Stimulated activated CD4-positive, alpha-beta T cell treated with anti-CD3 and anti-CD28 coated beads, TNF-alpha, amount 100 ng/mL, for 24 hours (primary cell): ENCODE results near the gene KLF12.

Experiments used
- DNase-seq, 3 experiments: peaks; one replicate each; pipeline ENCODE4 v3.0.0-alpha.2; 2020; ENCODE audit warnings: low read depth in 3 of 3

KLF12 gene

DNA sequence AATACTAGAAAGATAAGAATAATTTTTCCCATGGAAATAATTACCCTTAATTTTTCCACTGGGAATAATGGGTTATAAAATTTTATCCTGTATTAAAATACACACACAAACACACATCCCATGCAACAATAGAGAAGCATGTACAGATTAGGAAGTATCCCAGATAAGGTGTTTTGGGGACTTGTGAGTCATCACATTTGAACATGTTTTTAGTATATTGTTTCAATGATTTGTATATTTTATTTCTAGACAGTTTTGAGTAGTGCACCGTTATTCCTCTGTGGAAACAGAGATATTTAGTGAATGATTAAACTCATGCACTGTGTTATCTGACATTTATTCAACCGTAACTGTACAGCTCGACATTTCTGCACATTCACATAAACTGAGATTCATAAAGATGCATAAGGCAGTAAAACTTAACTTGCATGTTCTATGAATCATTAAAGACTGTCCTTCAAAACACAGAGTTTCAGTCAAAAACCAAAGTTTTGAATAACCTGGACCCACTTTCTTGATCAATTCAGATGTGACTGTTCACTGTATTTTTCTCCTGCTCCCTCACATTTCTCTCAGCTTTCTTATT lies 30.1 kb downstream of the KLF12 start:
- DNase-seq = no peak

DNA sequence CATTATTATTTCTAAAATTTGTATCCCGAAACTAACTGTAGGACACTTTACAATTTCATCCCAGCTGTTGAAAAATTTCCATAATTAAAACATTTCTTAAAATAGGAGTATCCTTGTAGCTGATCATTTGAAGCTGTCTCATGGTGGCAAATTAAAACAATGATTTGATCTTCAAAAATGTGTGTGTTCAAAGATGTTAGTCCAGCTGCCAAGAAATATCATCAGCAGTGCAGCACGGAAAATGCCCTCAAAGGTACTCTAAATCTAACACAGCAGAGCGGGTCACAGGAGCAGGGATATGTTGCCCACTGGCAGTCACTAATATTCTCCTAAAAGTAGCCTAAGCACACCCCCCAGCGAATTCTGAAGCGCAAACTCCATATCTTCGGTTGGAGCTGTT lies 31.0 kb downstream of the KLF12 start:
- DNase-seq = no peak

DNA sequence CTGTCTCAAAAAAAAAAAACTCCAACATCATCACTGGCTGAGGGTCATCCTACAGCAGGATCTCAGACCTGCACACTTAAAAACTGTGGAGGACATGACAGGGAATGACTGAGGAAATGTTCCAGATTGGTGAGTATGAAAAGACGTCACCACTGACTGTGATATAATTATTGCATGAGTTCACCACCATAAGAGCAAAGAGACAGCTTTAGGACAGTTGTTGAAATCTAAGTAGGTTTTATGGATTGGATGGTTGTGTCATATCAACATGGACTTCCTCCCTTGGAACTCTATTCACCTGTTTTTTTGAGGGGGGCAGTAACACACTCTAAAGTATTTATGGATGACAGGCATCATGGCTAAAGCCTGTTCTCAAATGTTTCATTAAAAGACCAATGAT lies 31.5 kb downstream of the KLF12 start:
- DNase-seq = no peak

DNA sequence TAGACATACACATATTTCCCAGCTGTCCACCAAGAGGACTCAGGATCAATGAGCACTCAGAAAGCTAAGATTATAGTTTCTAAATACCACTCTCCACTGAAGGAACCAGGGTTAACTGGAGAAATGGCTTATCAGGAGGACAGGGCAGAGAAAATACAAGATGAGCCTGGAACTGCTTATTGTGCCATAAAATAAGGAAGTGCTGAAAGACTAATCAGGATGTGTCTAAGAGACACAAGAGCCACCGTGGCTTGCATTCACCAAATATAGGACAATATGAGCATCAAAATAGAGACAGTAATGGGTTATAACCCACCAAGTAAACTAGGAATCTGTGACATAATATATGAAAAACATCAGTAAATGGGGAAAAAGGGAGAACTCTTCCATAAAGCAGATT lies 32.8 kb downstream of the KLF12 start:
- no peak for DNase-seq

DNA sequence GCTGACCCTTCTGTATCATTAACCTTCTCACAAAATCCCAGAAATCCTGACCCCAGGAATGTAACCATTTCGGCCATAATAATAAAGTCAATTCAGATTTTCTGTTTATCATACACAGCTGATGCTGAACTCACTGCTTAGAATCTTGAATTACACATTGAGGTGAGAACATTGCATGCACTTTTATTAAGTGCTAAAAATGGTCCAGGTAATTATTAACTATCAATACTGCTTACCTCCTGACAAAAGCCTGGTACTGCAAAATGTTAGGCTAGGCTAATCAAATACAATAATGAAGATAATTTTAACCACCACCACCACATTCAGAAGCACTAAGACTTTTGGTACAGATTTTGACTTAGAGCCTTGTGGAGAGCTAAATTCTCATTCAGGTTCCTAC lies 36.1 kb downstream of the KLF12 start:
- DNase-seq = no peak

DNA sequence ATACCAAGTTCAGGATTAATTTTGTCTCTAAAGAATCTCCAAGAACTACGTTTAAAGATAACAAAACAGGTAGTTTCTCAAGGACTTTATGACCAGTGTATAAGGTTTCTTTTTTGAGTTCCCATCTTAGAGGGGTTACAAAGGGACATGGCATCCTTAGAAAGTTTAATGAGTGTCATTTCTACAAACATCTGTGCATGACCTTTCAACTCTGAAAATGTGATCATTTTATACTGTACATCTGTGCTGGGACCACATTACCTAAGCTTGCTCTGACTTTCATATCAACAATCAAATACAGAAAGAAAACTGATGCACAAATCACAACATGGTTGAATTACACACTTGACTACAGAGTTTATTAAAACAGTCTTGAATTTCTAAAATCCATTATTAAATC lies 37.1 kb downstream of the KLF12 start:
- no peak for DNase-seq

DNA sequence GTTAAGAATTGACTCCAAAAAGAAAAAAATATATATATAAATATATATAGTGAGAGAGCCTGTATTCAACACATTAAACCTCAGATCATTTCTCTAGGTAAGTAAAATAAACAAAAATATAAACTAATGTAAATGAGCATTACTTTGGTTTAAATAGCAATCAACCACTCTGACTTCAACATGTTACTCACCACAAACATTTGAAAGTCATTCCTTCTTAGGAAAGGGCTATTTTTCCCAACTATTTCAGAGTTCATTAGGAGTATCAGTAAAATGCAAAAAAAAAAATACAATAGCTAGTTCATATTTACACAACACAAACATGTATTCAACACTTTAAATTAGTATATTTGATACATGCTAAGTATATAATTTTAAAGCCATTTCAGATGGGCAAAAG lies 40.5 kb downstream of the KLF12 start:
- DNase-seq = no peak

DNA sequence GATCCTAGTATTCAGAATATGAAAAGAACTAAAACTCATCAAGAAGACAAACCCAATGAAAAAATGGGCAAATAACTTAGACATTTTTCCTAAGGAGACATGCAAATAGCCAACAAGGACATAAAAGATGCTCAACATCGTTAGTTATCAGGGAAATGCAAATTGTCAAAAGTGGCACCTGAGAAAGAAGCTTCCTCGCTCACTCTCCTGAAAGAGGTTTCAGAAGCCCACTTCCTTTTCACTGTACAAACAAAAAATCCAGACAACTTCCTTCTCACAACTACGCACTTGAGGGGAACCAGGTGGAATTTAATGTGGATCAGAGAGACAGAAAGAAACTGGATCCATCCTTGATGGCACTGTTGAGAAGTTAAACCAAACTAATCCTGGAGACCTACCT lies 41.5 kb downstream of the KLF12 start:
- DNase-seq = no peak

DNA sequence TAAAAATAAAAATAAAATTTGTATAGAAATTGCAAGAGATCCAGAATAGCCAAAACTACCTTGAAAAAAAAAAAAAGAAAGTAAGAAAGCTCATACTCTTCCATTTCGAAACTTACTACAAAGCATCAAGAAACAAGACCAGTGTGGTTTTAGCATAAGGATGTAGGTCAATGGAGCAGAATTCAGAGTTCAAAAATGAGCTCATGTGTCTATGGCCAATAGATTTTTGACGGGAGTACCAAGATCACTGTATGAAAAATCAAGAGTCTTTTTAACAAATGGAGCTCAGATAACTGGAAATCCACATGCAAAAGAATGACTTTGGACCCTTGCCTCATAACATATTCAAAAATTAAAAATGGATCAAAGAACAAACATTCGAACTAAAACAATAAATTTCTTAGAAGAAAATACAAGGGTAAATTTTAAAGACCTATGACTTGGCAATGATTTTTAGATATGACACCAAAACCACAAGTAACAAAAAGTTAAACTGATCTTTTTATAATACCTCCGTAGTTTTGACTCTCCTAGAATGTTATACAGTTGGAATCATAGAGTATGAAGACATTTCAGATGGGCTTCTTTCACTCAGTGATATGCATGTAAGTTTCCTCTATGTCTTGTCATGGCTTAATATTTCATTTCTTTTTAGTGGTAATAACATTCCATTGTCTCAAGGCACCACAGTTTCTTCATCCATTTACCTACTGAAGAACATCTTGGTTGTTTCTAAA lies 43.2 kb downstream of the KLF12 start:
- DNase-seq = no peak

DNA sequence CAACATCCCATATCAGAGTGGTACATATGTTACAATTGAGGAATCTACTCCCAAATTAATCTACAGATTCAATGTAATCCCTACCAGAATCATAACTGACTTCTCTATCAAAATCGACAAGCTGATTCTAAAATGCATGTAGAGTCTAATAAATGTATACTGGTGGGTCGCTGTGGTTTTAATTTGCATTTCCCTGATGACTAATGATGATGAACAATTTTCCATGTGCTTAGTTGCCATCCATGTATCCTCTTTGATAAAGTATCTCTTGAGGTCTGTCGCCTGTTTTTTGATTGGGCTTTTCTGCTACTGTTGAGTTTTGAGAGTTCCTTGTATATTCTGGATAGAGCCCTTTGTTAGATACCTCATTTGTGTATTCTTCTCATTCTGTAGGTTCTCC lies 43.8 kb downstream of the KLF12 start:
- DNase-seq = no peak

DNA sequence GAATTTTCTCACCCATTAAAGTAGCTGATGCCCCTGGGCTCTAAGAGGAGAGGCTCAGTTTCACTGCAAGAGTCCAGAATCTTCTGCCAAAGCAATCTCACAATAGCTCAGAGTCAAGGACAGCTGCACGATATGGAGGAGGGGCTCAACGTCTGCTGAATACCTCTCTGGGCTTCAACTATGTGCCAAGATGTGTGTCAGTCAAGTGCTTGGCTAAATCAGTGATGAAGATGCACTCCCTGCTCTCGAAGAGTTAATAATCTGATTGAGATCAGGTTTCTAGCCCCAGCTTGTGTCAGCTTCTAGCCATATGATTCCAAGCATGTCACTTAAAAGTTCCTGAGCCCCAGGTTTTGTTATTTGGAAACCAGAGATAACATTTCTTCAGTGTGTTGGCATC lies 46.8 kb downstream of the KLF12 start:
- DNase-seq = no peak
